ENCODE measurements around the gene EPHB2. TPM values are rescaled to one million over a fixed set of nuclear protein-coding genes. Genes with fewer than 3 reads are reported as not detected.

Gene EPHB2
- total and polyA plus RNA-seq, 2 donors (not counting 1 experiment from before 2014, with no cell fraction given), result 0.07 to 0.39 TPM

- ATAC-seq (ENCODE audit: low read depth) (no peak), DNase-seq (no peak)
- H2AFZ ChIP-seq (ENCODE audit: insufficient read depth, low read depth, low read length, poor library complexity, severe bottlenecking), result no peak overlapping the region
- CTCF ChIA-PET, result no interaction called here
- intact Hi-C loops (cut with micrococcal nuclease), result no loop called here
- no peak overlapping the region for H3K4me3 Mint-ChIP-seq
- no peaks in the 10 kb centered on the region for H3K4me1 ChIP-seq (ENCODE audit: control insufficient read depth in 2 of 2, insufficient read depth in 2 of 2, low read length in 2 of 2)
- no peaks in the 10 kb centered on the region for H3K9me3 ChIP-seq (ENCODE audit: control extremely low read depth in 1 of 3, control insufficient read depth in 2 of 3, insufficient read depth in 1 of 3, low read length in 2 of 3)
- H3K9ac ChIP-seq (ENCODE audit: low read length), result no peak overlapping the region
- no peaks in the 10 kb centered on the region for H3K79me2 ChIP-seq (ENCODE audit: control insufficient read depth, insufficient read depth, low read length)
- no peaks in the 10 kb centered on the region for H3K36me3 ChIP-seq (replicated peaks in 1 of 2; ENCODE audit: control extremely low read depth in 1 of 2, control insufficient read depth in 1 of 2, extremely low read depth in 1 of 2, insufficient read depth in 2 of 2, low read length in 1 of 2)
- no peak for TF ChIP-seq CTCF (IDR thresholded peaks at IDR 0.05)
- no peak for TF ChIP-seq EZH2 (IDR thresholded peaks at IDR 0.05; ENCODE audit: borderline replicate concordance, insufficient read depth, low read depth, low read length, poor library complexity, severe bottlenecking)
- H3K4me2 ChIP-seq (replicated peaks; ENCODE audit: low read depth, low read length, poor library complexity, severe bottlenecking), result no peak overlapping the region
- H3K4me1 Mint-ChIP-seq, result no peaks in the 10 kb centered on the region
- POLR2A ChIA-PET, result no interaction called here
- no peak overlapping the region for H3K27ac ChIP-seq (ENCODE audit: low read length in 2 of 2)
- WGBS (ENCODE audit: insufficient coverage), result 90% methylated on average over 4 of the region's 12 CpGs
- no peaks in the 10 kb centered on the region for H3K27me3 ChIP-seq (replicated peaks in 1 of 4; ENCODE audit: control extremely low read depth in 1 of 4, control insufficient read depth in 3 of 4, insufficient read depth in 4 of 4, low read length in 3 of 4)
- H3K9me3 Mint-ChIP-seq (ENCODE audit: insufficient read depth), result no peaks in the 10 kb centered on the region
- H3K4me3 ChIP-seq (ENCODE audit: control extremely low read depth in 1 of 5, extremely low read depth in 1 of 5, insufficient read depth in 1 of 5, low read depth in 2 of 5, low read length in 4 of 5), result no peak overlapping the region
- no peaks in the 10 kb centered on the region for H3K27me3 Mint-ChIP-seq
- no peaks in the 10 kb centered on the region for H4K20me1 ChIP-seq (ENCODE audit: control insufficient read depth, insufficient read depth, low read length, poor library complexity, severe bottlenecking)
- no peak overlapping the region for H3K27ac Mint-ChIP-seq
Observed at GRCh38 chr1:22731924-22732720, 21.5 kb downstream of the EPHB2 start.

- no peak overlapping the region for H3K27ac ChIP-seq (ENCODE audit: low read length in 2 of 2)
- no peaks in the 10 kb centered on the region for H3K79me2 ChIP-seq (ENCODE audit: control insufficient read depth, insufficient read depth, low read length)
- no peaks in the 10 kb centered on the region for H3K36me3 ChIP-seq (replicated peaks in 1 of 2; ENCODE audit: control extremely low read depth in 1 of 2, control insufficient read depth in 1 of 2, extremely low read depth in 1 of 2, insufficient read depth in 2 of 2, low read length in 1 of 2)
- Mint-ChIP-seq H3K27ac (no peak overlapping the region), H3K9me3 (ENCODE audit: insufficient read depth) (no peaks in the 10 kb centered on the region), H3K27me3 (no peaks in the 10 kb centered on the region), H3K4me3 (no peak overlapping the region), H3K4me1 (no peaks in the 10 kb centered on the region)
- no peaks in the 10 kb centered on the region for H3K4me1 ChIP-seq (ENCODE audit: control insufficient read depth in 2 of 2, insufficient read depth in 2 of 2, low read length in 2 of 2)
- no peak overlapping the region for H3K4me3 ChIP-seq (ENCODE audit: control extremely low read depth in 1 of 5, extremely low read depth in 1 of 5, insufficient read depth in 1 of 5, low read depth in 2 of 5, low read length in 4 of 5)
- no peaks in the 10 kb centered on the region for H4K20me1 ChIP-seq (ENCODE audit: control insufficient read depth, insufficient read depth, low read length, poor library complexity, severe bottlenecking)
- ATAC-seq (ENCODE audit: low read depth) (no peak), DNase-seq (no peak)
- POLR2A ChIA-PET, result no interaction called here
- H2AFZ ChIP-seq (ENCODE audit: insufficient read depth, low read depth, low read length, poor library complexity, severe bottlenecking), result no peak overlapping the region
- no peak overlapping the region for H3K9ac ChIP-seq (ENCODE audit: low read length)
- no peaks in the 10 kb centered on the region for H3K9me3 ChIP-seq (ENCODE audit: control extremely low read depth in 1 of 3, control insufficient read depth in 2 of 3, insufficient read depth in 1 of 3, low read length in 2 of 3)
- intact Hi-C loops (cut with micrococcal nuclease), result no loop called here
- CTCF ChIA-PET, result no interaction called here
- WGBS (ENCODE audit: insufficient coverage), result 99% methylated on average over 7 of the region's 8 CpGs
- TF ChIP-seq EZH2 (IDR thresholded peaks at IDR 0.05; ENCODE audit: borderline replicate concordance, insufficient read depth, low read depth, low read length, poor library complexity, severe bottlenecking) (no peak), CTCF (IDR thresholded peaks at IDR 0.05) (no peak)
- H3K27me3 ChIP-seq (replicated peaks in 1 of 4; ENCODE audit: control extremely low read depth in 1 of 4, control insufficient read depth in 3 of 4, insufficient read depth in 4 of 4, low read length in 3 of 4), result no peaks in the 10 kb centered on the region
- H3K4me2 ChIP-seq (replicated peaks; ENCODE audit: low read depth, low read length, poor library complexity, severe bottlenecking), result no peak overlapping the region
Observed at GRCh38 chr1:22733643-22734042, 23.0 kb downstream of the EPHB2 start.

Measured in B cell (primary cell).